A549 (cell line): ENCODE results near the gene IFNA8. TPM values are rescaled to one million over a fixed set of nuclear protein-coding genes. Genes with fewer than 3 reads are reported as not detected.

Experiments
- ATAC-seq, 2 experiments: fragments of 200-7000 bp in 1 of 2; fragments of >200 bp in 1 of 2; cut with Nextera tagmentation in 1 of 2; cut with Tn5 transposase in 1 of 2; 3 replicates each; pipeline versions ENCODE4 v1.8.0 to v1.9.1; 2018 to 2020; ENCODE audit warnings: mild to moderate bottlenecking in 1 of 2, moderate library complexity in 1 of 2
- CTCF ChIA-PET: fragments of 300-600 bp; sonication (Branson Sonifier 250); formaldehyde crosslinking; extraction: SDS; loops from one replicate; lab custom pipeline; 2021; ENCODE audit warnings: antibody characterized with exemption, inconsistent platforms; lab: Yijun Ruan, JAX
- POLR2A ChIA-PET: fragments of 350-600 bp; formaldehyde crosslinking; extraction: SDS; loops from one replicate; lab custom pipeline; 2021; ENCODE audit warnings: antibody characterized with exemption, inconsistent platforms; lab: Yijun Ruan, JAX
- DNase-seq, 2 experiments: peaks; one replicate each; pipeline versions ENCODE4 v3.0.0 to v3.0.0-alpha.2; 2011 to 2016; ENCODE audit warnings: low read depth in 1 of 2, low spot score in 1 of 2
- FAIRE-seq: peaks from 2 replicates; lab custom pipeline; 2011; peaks lifted over from hg19 to GRCh38; lab: Jason Lieb, UNC
- H3K27ac ChIP-seq, 2 experiments: fragments of >200 bp; sonication (Bioruptor Twin); formaldehyde crosslinking; 3 replicates each; pipeline ENCODE4 v1.5.1; 2016 to 2017
- H3K4me1 ChIP-seq: fragments of >200 bp; sonication (Bioruptor Twin); formaldehyde crosslinking; 3 replicates; pipeline ENCODE4 v1.6.1; 2016
- H3K4me2 ChIP-seq: fragments of >200 bp; sonication (Bioruptor Twin); formaldehyde crosslinking; 3 replicates; pipeline ENCODE4 v1.6.1; 2016
- H3K4me3 ChIP-seq: fragments of >200 bp; sonication (Bioruptor Twin); formaldehyde crosslinking; 3 replicates; pipeline ENCODE4 v1.5.1; 2016
- H3K9me3 ChIP-seq: fragments of >200 bp; sonication (Bioruptor Twin); formaldehyde crosslinking; 3 replicates; pipeline ENCODE4 v1.6.1; 2016
- BHLHE40 ChIP-seq: IDR thresholded peaks from 2 replicates; pipeline ENCODE4 v1.6.1; 2012; ENCODE audit warnings: low read depth, low read length, inconsistent platforms
- CBX2 ChIP-seq: fragments of 200-600 bp; sonication (generic); IDR thresholded peaks from 2 replicates; pipeline ENCODE4 v1.6.1; 2016; ENCODE audit warnings: low read depth, mild to moderate bottlenecking, borderline replicate concordance
- CEBPB ChIP-seq, 2 experiments: fragments of >200 bp in 1 of 2; sonication (Bioruptor Twin) in 1 of 2; formaldehyde crosslinking in 1 of 2; IDR thresholded peaks; 2 replicates each; pipeline ENCODE4 v1.6.1; 2012 to 2016
- CHD2 ChIP-seq: fragments of 150-350 bp; IDR thresholded peaks from 2 replicates; pipeline ENCODE4 v1.6.1; 2014; ENCODE audit warnings: low read length; ENCODE audit not compliant: partially characterized antibody
- CHD4 ChIP-seq: fragments of 200-600 bp; sonication (generic); IDR thresholded peaks from 2 replicates; pipeline ENCODE4 v1.6.1; 2016; ENCODE audit warnings: antibody characterized with exemption, mild to moderate bottlenecking, borderline replicate concordance
- CTCF ChIP-seq: fragments of >200 bp; sonication (Bioruptor Twin); formaldehyde crosslinking; IDR thresholded peaks from 3 replicates; pipeline ENCODE4 v1.5.1; 2016
- ELK1 ChIP-seq: fragments of 150-350 bp; IDR thresholded peaks from 2 replicates; pipeline ENCODE4 v1.6.1; 2014; ENCODE audit warnings: low read depth, mild to moderate bottlenecking, low read length
- ESRRA ChIP-seq: fragments of 150-350 bp; IDR thresholded peaks from 2 replicates; pipeline ENCODE4 v1.6.1; 2014; ENCODE audit warnings: mild to moderate bottlenecking, low read length, borderline replicate concordance
- FOXS1 ChIP-seq: fragments of 250-450 bp; sonication (Bioruptor Pico); IDR thresholded peaks from 2 replicates; pipeline ENCODE4 v1.5.0; 2020; ENCODE audit warnings: mild to moderate bottlenecking, moderate library complexity
- HEYL ChIP-seq: fragments of 250-450 bp; sonication (Bioruptor Pico); IDR thresholded peaks from 2 replicates; pipeline ENCODE4 v1.8.0; 2021; ENCODE audit warnings: mild to moderate bottlenecking, moderate library complexity
- HMGXB4 ChIP-seq: fragments of 250-450 bp; sonication (Bioruptor Pico); IDR thresholded peaks from 2 replicates; pipeline ENCODE4 v1.5.0; 2021; ENCODE audit warnings: mild to moderate bottlenecking, moderate library complexity, borderline replicate concordance
- HOXB13 ChIP-seq: fragments of 250-450 bp; sonication (Bioruptor Pico); IDR thresholded peaks from 2 replicates; pipeline ENCODE4 v1.5.0; 2020; ENCODE audit warnings: low read depth, mild to moderate bottlenecking, moderate library complexity
- HOXB5 ChIP-seq: fragments of 250-450 bp; sonication (Bioruptor Pico); IDR thresholded peaks from 2 replicates; pipeline ENCODE4 v1.5.0; 2020; ENCODE audit warnings: mild to moderate bottlenecking, moderate library complexity
- NFE2L2 ChIP-seq: fragments of 150-350 bp; conservative IDR thresholded peaks from 2 replicates; pipeline ENCODE4 v1.6.1; 2014; ENCODE audit warnings: low read length
- NR3C1 ChIP-seq: fragments of >200 bp; sonication (Bioruptor Twin); formaldehyde crosslinking; IDR thresholded peaks from 3 replicates; pipeline ENCODE4 v1.6.1; 2017
- POLR2A ChIP-seq: IDR thresholded peaks from 2 replicates; pipeline ENCODE4 v1.6.1; 2012; ENCODE audit warnings: mild to moderate bottlenecking, low read length
- RAD21 ChIP-seq, 2 experiments: fragments of >200 bp in 1 of 2; sonication (Bioruptor Twin) in 1 of 2; formaldehyde crosslinking in 1 of 2; IDR thresholded peaks in 1 of 2; conservative IDR thresholded peaks in 1 of 2; 2 replicates in 1 of 2; 3 replicates in 1 of 2; pipeline ENCODE4 v1.6.1; 2012 to 2018; ENCODE audit warnings: inconsistent platforms in 1 of 2
- RARB ChIP-seq: fragments of 250-450 bp; sonication (Bioruptor Pico); IDR thresholded peaks from 2 replicates; pipeline ENCODE4 v1.8.0; 2021; ENCODE audit warnings: mild to moderate bottlenecking, moderate library complexity
- SMC3 ChIP-seq: fragments of >200 bp; sonication (Bioruptor Twin); formaldehyde crosslinking; IDR thresholded peaks from 3 replicates; pipeline ENCODE4 v1.6.1; 2018; ENCODE audit warnings: inconsistent platforms
- TP53 ChIP-seq: fragments of 250-450 bp; sonication (Bioruptor Pico); IDR thresholded peaks from 2 replicates; pipeline ENCODE4 v1.5.0; 2021; ENCODE audit warnings: mild to moderate bottlenecking, moderate library complexity
- WGBS: methylation state at CpG from one replicate; pipeline ENCODE4 v1.1.6; 2017; ENCODE audit errors: missing lambda C conversion rate; 5-methylcytosine and 5-hydroxymethylcytosine counted together
- polyA plus RNA-seq, 4 experiments: library from polyadenylated mRNA; depleted of rRNA in 3 of 4; stranded (reverse); fragments of >200 nt; fragmentation: RNase III in 1 of 4; extraction: RNeasy Plus Mini Kit Qiagen cat#74134 plus additional on column Dnase treatment in 1 of 4; gene quantifications; 2 replicates in 3 of 4; 3 replicates in 1 of 4; pipeline ENCODE4 v1.2.3, GENCODE V29; 2011 to 2017
- TF ChIP-seq, protein P1 (sequence below): fragments of >200 bp; sonication (Bioruptor Twin); formaldehyde crosslinking; IDR thresholded peaks from 3 replicates; pipeline ENCODE4 v1.6.1; 2016
- TF ChIP-seq, protein P2 (sequence below): IDR thresholded peaks from 2 replicates; pipeline ENCODE4 v1.6.1; 2012; ENCODE audit warnings: low read depth, borderline replicate concordance

IFNA8 gene
- polyA plus RNA-seq, 2 of the 4 experiments (the other 2 are of a cell fraction), result not detected

GRCh38 chr9:21413624-21414023 is 4.7 kb downstream of the IFNA8 start:
- no peak overlapping the region for H3K4me3 ChIP-seq
- H3K9me3 ChIP-seq, result no peaks in the 10 kb centered on the region
- POLR2A ChIA-PET, result no interaction called here
- CTCF ChIA-PET, result interaction anchor here (1.1 kb wide), 1 partner anchor 17 kb away, joined by 3 read pairs; no protein-coding TSS in a partner anchor
- ATAC-seq, result peak; percentile 67 to 83; a peak in 4 of 6 replicates
- H3K27ac ChIP-seq, result no peak overlapping the region
- H3K4me1 ChIP-seq, result peaks cover 24% of the 10 kb centered on the region
- FAIRE-seq, result no peak
- 86% methylated on average over 5 of the region's 5 CpGs for WGBS
- H3K4me2 ChIP-seq, result no peak overlapping the region
- no peak for TF ChIP-seq BHLHE40
- TF ChIP-seq, protein P1, sequence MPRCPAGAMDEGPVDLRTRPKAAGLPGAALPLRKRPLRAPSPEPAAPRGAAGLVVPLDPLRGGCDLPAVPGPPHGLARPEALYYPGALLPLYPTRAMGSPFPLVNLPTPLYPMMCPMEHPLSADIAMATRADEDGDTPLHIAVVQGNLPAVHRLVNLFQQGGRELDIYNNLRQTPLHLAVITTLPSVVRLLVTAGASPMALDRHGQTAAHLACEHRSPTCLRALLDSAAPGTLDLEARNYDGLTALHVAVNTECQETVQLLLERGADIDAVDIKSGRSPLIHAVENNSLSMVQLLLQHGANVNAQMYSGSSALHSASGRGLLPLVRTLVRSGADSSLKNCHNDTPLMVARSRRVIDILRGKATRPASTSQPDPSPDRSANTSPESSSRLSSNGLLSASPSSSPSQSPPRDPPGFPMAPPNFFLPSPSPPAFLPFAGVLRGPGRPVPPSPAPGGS, result no peak
- no peak for TF ChIP-seq CHD2
- no peak for TF ChIP-seq TP53 (CRISPR knock-in tag)
- peak in 1 of 2 experiments; percentile 12; a peak in 1 of 5 replicates for TF ChIP-seq RAD21 (conservative IDR thresholded peaks at IDR 0.05 in 1 of 2, IDR thresholded peaks at IDR 0.05 in 1 of 2)
- DNase-seq, result no peak

DNA sequence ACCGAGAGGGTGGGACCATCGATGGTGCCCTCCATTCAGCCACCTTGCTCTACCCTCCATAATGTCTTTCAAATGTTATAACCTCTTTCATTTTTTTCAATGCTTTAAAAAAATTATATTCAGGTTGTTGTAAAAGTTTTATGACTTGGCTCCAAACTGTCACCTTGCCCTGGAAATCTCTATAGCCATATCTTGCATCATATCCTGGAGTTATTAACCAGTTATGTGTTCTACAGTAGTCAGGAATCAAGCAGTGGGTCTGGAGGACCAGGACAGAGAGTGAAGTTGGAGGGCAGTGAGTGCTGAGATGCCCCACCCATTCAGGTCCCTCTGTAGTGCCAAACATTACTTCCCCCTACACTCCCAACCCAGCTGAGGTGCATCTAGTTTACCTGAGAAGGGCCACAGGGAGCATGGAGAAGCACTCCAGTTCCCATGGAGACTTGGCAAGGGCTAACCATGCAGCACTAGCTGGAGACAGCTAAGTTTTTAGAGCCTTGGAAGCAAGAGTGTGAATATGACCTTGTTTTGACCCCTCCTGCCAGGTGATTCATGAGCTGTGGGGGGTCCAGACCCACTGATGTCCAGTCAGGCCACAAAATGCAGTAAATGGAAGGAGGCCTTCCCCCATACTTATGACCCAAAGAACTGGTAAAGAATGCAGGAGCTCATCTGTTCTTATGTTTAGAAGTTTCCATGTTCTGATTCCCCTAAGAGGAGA is 5.5 kb downstream of the IFNA8 start:
- Histone ChIP-seq H3K9me3 (no peaks in the 10 kb centered on the region), H3K4me1 (peaks cover 24% of the 10 kb centered on the region), H3K4me3 (no peak overlapping the region), H3K4me2 (no peak overlapping the region), H3K27ac (peak overlapping the region in 1 of 2 experiments; percentile 31; a peak in 2 of 6 replicates)
- WGBS, result 95% methylated on average over 2 of the region's 2 CpGs
- ATAC-seq, result no peak
- FAIRE-seq, result no peak
- POLR2A ChIA-PET, result no interaction called here
- no peak for DNase-seq
- no peak for TF ChIP-seq HEYL (CRISPR knock-in tag)
- no peak for TF ChIP-seq CBX2
- TF ChIP-seq, protein P2, sequence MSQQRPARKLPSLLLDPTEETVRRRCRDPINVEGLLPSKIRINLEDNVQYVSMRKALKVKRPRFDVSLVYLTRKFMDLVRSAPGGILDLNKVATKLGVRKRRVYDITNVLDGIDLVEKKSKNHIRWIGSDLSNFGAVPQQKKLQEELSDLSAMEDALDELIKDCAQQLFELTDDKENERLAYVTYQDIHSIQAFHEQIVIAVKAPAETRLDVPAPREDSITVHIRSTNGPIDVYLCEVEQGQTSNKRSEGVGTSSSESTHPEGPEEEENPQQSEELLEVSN, result no peak
- TF ChIP-seq RARB, result no peak
- TF ChIP-seq HMGXB4 (CRISPR knock-in tag), result no peak
- TF ChIP-seq CHD4, result no peak
- no peak for TF ChIP-seq NFE2L2
- TF ChIP-seq SMC3, result no peak
- no peak for TF ChIP-seq POLR2A
- no peak for TF ChIP-seq ELK1
- no peak for TF ChIP-seq HOXB13 (CRISPR knock-in tag)
- TF ChIP-seq FOXS1, result no peak
- TF ChIP-seq NR3C1, result no peak
- no peak for TF ChIP-seq CEBPB (IDR thresholded peaks at IDR 0.05)
- TF ChIP-seq BHLHE40, result no peak
- no peak for TF ChIP-seq HOXB5 (CRISPR knock-in tag)
- no peak for TF ChIP-seq CTCF
- TF ChIP-seq ESRRA, result no peak
- CTCF ChIA-PET, result interaction anchor here (1.0 to 2.3 kb wide), 2 partner anchors 18 to 178 kb away, joined by 3 to 6 read pairs; no protein-coding TSS in a partner anchor
